Measurements from ENCODE around the gene TFDP1.

Gene TFDP1

DNA sequence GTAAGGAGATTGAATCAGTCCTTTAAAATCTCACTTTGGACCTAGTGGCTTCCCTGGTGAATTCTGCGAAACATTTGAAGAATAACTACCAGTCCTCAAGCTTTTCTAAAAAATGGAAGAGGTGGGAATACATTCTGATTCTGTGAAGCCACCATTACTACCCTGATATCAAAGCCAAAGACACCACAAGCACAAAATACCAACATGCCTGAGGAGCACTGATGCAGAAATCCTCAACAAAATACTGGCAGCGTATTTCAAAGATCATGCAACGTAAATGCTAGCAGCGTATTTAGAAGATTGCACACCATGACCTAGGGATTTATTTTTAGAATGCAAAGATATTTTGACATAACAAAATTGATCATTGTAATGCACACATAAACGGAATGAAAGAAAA lies 59.0 kb downstream of the TFDP1 start:
- H3K9me3 ChIP-seq (ENCODE audit: insufficient read depth, low read length, severe bottlenecking), result no peaks in the 10 kb centered on the region
- H3K36me3 ChIP-seq (ENCODE audit: insufficient read depth, low read length), result peaks cover 36% of the 10 kb centered on the region
- ATAC-seq (ENCODE audit: insufficient read depth, low read depth), result no peak
- DNase-seq, result no peak
- no peak overlapping the region for H2AFZ ChIP-seq (ENCODE audit: low read depth, low read length)
- peaks cover 15% of the 10 kb centered on the region for H4K20me1 ChIP-seq (ENCODE audit: insufficient read depth, low read length)
- H3K79me2 ChIP-seq (ENCODE audit: insufficient read depth, low read length), result no peaks in the 10 kb centered on the region
- no peak overlapping the region for H3K27ac ChIP-seq (ENCODE audit: low read length)
- H3K27me3 ChIP-seq (ENCODE audit: insufficient read depth, low read length, poor library complexity), result no peaks in the 10 kb centered on the region
- no peak overlapping the region for H3K4me2 ChIP-seq (ENCODE audit: insufficient read depth, low read length)
- H3K4me3 ChIP-seq (ENCODE audit: low read depth in 1 of 2, low read length in 2 of 2), result no peak overlapping the region
- H3K9ac ChIP-seq (ENCODE audit: low read depth, low read length), result no peak overlapping the region
- no peaks in the 10 kb centered on the region for H3K4me1 ChIP-seq (ENCODE audit: insufficient read depth, low read length)
- TF ChIP-seq, protein P1, sequence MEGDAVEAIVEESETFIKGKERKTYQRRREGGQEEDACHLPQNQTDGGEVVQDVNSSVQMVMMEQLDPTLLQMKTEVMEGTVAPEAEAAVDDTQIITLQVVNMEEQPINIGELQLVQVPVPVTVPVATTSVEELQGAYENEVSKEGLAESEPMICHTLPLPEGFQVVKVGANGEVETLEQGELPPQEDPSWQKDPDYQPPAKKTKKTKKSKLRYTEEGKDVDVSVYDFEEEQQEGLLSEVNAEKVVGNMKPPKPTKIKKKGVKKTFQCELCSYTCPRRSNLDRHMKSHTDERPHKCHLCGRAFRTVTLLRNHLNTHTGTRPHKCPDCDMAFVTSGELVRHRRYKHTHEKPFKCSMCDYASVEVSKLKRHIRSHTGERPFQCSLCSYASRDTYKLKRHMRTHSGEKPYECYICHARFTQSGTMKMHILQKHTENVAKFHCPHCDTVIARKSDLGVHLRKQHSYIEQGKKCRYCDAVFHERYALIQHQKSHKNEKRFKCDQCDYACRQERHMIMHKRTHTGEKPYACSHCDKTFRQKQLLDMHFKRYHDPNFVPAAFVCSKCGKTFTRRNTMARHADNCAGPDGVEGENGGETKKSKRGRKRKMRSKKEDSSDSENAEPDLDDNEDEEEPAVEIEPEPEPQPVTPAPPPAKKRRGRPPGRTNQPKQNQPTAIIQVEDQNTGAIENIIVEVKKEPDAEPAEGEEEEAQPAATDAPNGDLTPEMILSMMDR (IDR thresholded peaks at IDR 0.05; ENCODE audit: borderline replicate concordance, extremely low read depth, low read length, poor library complexity, severe bottlenecking), result no peak
- TF ChIP-seq EZH2 (IDR thresholded peaks at IDR 0.05; ENCODE audit: borderline replicate concordance, low read depth, low read length, severe bottlenecking), result no peak

DNA sequence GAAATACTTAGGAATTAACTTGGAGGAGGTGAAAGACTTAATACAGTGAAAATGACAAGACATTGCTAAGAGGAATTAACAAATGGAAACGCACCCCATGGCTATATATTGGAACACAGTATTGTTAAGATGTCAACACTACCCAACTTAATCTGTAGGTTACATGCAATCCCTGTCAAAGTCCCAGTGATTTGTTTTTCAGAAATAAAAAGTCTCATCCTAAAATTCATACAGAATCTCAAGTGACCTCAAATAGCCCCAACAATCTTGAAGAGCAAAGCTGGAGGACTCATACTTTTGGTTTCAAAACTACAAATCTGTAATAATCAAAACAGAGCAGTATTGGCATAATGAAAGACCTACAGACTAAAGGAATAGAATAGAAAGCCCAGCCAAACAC lies 60.2 kb downstream of the TFDP1 start:
- Histone ChIP-seq H4K20me1 (ENCODE audit: insufficient read depth, low read length) (peaks cover 13% of the 10 kb centered on the region), H3K27me3 (ENCODE audit: insufficient read depth, low read length, poor library complexity) (no peaks in the 10 kb centered on the region), H3K36me3 (ENCODE audit: insufficient read depth, low read length) (peaks cover 24% of the 10 kb centered on the region), H3K79me2 (ENCODE audit: insufficient read depth, low read length) (no peaks in the 10 kb centered on the region), H2AFZ (ENCODE audit: low read depth, low read length) (no peak overlapping the region), H3K4me1 (ENCODE audit: insufficient read depth, low read length) (no peaks in the 10 kb centered on the region), H3K9me3 (ENCODE audit: insufficient read depth, low read length, severe bottlenecking) (no peaks in the 10 kb centered on the region), H3K27ac (ENCODE audit: low read length) (no peak overlapping the region), H3K4me2 (ENCODE audit: insufficient read depth, low read length) (no peak overlapping the region), H3K4me3 (ENCODE audit: low read depth in 1 of 2, low read length in 2 of 2) (no peak overlapping the region), H3K9ac (ENCODE audit: low read depth, low read length) (no peak overlapping the region)
- DNase-seq (no peak), ATAC-seq (ENCODE audit: insufficient read depth, low read depth) (no peak)
- no peak for TF ChIP-seq EZH2 (IDR thresholded peaks at IDR 0.05; ENCODE audit: borderline replicate concordance, low read depth, low read length, severe bottlenecking)
- TF ChIP-seq, protein P1 (IDR thresholded peaks at IDR 0.05; ENCODE audit: borderline replicate concordance, extremely low read depth, low read length, poor library complexity, severe bottlenecking), result no peak

DNA sequence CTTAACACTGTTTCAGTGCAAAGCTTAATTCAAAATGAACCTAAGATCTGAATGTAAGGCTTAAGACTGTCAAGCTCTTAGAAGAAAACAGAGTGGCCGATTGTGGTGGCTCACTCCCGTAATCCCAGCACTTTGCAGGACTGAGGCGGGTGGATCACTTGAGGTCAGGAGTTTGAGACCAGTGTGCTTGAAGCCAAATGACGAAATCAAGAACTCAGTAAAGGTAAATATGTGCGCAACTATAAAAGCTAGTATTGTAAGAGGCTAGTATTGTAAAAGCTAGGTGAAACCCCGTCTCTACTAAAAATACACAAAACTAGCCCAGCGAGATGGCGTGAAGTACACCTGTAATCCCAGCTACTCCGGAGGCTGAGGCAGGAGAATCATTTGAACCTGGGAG lies 60.8 kb downstream of the TFDP1 start:
- Histone ChIP-seq H3K4me3 (ENCODE audit: low read depth in 1 of 2, low read length in 2 of 2) (no peak overlapping the region), H3K4me2 (ENCODE audit: insufficient read depth, low read length) (no peak overlapping the region), H3K36me3 (ENCODE audit: insufficient read depth, low read length) (peaks cover 19% of the 10 kb centered on the region), H3K9ac (ENCODE audit: low read depth, low read length) (no peak overlapping the region), H3K79me2 (ENCODE audit: insufficient read depth, low read length) (no peaks in the 10 kb centered on the region), H3K27ac (ENCODE audit: low read length) (no peak overlapping the region), H2AFZ (ENCODE audit: low read depth, low read length) (no peak overlapping the region), H4K20me1 (ENCODE audit: insufficient read depth, low read length) (peaks cover 11% of the 10 kb centered on the region), H3K4me1 (ENCODE audit: insufficient read depth, low read length) (no peaks in the 10 kb centered on the region), H3K27me3 (ENCODE audit: insufficient read depth, low read length, poor library complexity) (no peaks in the 10 kb centered on the region), H3K9me3 (ENCODE audit: insufficient read depth, low read length, severe bottlenecking) (no peaks in the 10 kb centered on the region)
- no peak for TF ChIP-seq EZH2 (IDR thresholded peaks at IDR 0.05; ENCODE audit: borderline replicate concordance, low read depth, low read length, severe bottlenecking)
- TF ChIP-seq, protein P1 (IDR thresholded peaks at IDR 0.05; ENCODE audit: borderline replicate concordance, extremely low read depth, low read length, poor library complexity, severe bottlenecking), result no peak
- ATAC-seq (ENCODE audit: insufficient read depth, low read depth) (no peak), DNase-seq (no peak)

DNA sequence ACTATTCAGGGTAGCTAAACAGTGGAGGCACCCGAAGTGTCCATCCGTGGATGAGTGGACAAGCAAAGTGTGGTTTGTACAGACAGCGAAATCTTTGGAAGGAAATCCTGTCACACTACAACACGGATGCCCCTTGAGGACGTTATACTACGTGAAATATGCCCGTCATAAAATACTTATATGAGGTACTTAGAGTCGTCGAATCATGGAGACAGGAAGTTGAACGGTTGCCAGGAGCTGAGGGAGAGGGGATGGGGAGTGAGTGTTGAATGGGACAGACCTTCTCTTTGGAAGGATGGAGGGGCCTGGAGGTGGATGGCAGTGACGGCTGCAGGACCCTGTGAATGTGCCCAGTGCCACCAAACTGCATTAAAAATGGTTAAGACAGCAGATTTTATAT lies 61.8 kb downstream of the TFDP1 start:
- Histone ChIP-seq H3K4me3 (ENCODE audit: low read depth in 1 of 2, low read length in 2 of 2) (no peak overlapping the region), H3K4me2 (ENCODE audit: insufficient read depth, low read length) (no peak overlapping the region), H3K79me2 (ENCODE audit: insufficient read depth, low read length) (no peaks in the 10 kb centered on the region), H4K20me1 (ENCODE audit: insufficient read depth, low read length) (peaks cover 7% of the 10 kb centered on the region), H3K27ac (ENCODE audit: low read length) (no peak overlapping the region), H2AFZ (ENCODE audit: low read depth, low read length) (no peak overlapping the region), H3K9ac (ENCODE audit: low read depth, low read length) (no peak overlapping the region), H3K4me1 (ENCODE audit: insufficient read depth, low read length) (no peaks in the 10 kb centered on the region), H3K9me3 (ENCODE audit: insufficient read depth, low read length, severe bottlenecking) (no peaks in the 10 kb centered on the region), H3K36me3 (ENCODE audit: insufficient read depth, low read length) (peaks cover 13% of the 10 kb centered on the region), H3K27me3 (ENCODE audit: insufficient read depth, low read length, poor library complexity) (no peaks in the 10 kb centered on the region)
- DNase-seq (no peak), ATAC-seq (ENCODE audit: insufficient read depth, low read depth) (0 out of 3 replicates have a peak, but pooled peaks have one; percentile 20)
- TF ChIP-seq EZH2 (IDR thresholded peaks at IDR 0.05; ENCODE audit: borderline replicate concordance, low read depth, low read length, severe bottlenecking), result no peak
- TF ChIP-seq, protein P1 (IDR thresholded peaks at IDR 0.05; ENCODE audit: borderline replicate concordance, extremely low read depth, low read length, poor library complexity, severe bottlenecking), result no peak
